HG03039 (cell line): Measurements from ENCODE around the gene ZNF107.
"Not testable (repeated sequence)": the region's sequence is repeated elsewhere in the genome, so short reads cannot be mapped to it uniquely, and the experiment has no call there.

Experiments
- ATAC-seq: cut with Tn5 transposase; IDR thresholded peaks from one replicate; pipeline ENCODE4 v1.9.1; 2021; ENCODE audit warnings: mild to moderate bottlenecking, moderate library complexity; ENCODE audit not compliant: unreplicated experiment

Gene ZNF107

DNA sequence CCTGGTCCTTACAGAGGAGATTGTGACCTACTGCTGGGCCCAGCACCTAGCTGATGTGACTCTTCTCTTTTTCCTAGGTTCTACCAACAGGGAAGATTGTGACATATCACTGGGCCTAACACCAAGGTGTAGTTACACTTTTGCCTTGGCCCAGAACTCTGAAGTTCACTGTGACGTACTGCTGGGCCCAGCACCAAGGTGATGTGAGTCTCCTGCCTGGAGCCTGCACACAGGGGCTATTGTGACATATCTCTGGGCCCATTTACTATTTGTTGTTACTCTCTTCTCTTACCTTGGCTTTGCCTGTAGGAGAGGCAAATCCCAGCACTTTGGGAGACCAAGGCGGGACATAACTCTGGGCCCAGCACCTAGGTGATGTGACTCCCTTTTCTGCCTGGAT is 23.1 kb upstream of the ZNF107 start:
- ATAC-seq, result no peak

DNA sequence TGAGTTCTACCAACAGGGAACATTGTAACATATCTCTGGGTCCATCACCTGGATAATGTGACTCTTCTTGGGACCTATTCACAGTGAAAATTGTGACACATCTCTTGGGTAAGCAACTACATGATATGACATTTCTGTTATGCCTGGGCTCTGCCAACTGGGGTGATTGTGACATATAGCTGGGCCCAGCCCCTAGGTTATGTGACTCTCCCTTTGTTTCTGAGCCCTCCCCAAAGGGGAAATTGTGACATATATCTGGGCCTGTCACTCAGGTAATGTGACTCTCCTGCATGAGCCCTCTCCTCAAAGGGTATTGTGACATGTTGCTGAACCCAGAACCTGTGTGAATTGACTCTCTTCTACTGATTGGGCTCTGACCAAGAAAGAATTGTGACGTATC is 22.4 kb upstream of the ZNF107 start:
- ATAC-seq, result no peak

DNA sequence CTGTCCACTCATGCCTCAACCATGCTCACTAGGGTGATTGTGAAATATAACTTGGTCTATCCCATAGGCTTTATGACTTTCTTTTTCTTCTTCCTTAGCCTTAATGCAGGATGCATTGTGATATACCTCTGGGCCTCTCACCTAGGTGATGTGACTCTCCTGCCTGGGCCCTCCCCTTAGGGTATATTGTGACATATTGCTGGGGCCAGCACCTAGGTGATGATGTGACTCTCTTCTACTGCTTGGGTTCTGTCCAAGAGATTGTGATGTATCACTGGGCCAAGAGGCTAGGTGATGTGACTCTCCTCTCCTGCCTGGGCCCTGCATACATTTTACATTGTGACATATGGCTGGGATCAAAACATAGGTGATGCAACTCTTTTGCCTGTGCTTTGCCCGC is 14.7 kb upstream of the ZNF107 start:
- no peak for ATAC-seq

DNA sequence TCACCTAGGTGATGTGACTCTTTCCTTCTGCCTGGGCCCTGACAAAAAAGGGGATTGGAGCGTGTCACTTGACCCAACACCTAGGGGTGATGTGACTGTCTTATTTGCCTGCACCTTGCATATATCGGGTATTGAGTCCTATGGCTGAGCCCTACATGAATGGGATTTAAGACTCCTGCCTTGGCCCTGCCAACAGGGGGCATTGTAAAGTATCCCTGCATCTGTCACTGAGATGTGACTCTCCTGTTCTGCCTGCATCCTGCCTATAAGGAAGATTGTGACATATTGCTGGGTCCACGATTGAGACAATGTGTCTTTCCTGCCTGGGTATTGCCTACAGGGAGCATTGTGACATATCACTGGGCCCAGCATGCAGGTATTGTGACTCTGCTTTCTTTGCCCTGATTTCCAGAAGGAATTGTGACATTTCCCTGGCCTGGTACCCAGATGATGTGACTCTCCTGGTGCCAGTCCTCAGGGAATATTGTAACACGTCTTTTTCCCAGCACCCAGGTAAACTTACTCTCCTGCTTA is 14.2 kb upstream of the ZNF107 start:
- no peak for ATAC-seq

DNA sequence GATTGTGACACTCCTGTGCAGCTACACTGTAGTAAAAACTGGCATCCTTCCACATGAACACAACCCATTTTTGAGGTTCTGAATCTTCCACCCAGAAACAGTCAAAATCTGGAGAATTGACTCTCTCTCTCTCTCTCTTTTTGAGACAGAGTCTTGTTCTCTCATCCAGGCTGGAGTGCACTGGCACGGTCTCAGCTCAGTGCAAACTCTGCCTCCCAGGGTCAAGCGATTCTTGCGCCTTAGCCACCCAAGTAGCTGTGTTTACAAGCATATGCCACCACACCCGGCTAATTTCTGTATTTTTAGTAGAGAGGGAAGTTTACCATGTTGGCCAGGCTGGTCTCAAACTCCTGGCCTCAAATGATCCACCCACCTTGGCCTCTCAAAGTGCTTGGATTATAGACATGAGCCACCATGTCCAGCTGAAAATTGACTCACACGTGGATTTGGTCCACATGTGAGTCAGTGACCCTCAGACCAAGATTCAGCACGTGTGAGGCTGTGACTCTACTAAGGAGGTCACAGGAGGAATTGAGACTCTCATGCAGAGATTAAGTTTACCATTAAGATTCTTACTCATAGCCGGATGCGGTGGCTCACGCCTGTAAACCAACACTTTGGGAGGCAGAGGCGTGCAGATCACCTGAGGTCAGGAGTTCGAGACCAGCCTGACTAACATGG is 12.1 kb upstream of the ZNF107 start:
- ATAC-seq, result no peak

DNA sequence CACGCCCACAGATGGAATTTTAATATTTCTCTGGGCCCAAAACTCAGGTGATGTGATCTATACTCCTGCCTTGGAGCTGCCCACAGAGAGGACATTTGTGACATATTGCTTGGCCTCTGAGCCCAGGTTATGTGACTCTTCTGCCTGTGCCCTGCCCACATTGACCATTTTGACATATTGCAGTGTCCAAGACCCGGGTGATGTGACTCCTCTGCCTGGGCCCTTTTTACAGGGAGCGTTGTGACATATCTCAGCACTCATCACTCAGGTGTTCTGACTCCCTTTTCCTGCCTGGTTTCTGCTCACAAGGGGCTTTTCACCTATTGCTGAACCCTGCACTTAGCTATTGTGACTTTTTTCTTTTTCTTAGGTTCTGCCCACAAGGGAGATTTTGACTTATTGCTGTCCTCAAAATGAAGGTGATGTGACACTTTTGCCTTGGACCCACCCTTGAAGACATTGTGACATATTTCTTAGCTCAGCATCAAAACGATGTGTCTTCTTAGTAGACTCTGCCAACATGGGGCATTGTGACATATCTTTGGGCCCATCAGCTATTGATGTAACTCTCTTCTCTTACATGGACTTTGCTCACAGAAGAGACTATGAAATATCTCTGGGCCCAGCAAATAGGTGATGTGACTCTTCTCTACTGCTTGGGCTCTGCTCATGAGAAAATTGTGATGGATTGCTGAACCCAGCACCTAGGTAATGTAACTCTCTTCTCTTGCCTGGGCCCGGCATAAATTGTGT is 11.0 kb upstream of the ZNF107 start:
- ATAC-seq, result no peak

DNA sequence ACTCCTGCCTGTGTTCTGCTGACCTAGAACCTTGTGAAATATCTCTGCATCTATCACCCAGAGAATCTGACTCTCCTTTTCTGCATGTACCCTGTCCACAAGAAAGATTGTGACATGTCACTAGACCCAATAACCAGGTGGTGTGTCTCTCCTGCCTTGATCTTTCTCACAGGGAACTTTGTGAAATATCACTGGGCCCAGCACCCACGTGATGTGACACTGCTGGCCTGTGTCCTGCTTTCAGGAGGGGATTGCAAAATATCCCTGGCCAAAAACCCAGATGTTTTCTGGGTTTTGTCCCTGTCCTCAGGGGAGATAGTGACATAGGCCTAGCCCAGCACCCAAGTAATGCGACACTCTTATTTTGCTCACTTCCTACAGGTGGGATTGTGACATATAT is 10.1 kb upstream of the ZNF107 start:
- no peak for ATAC-seq

DNA sequence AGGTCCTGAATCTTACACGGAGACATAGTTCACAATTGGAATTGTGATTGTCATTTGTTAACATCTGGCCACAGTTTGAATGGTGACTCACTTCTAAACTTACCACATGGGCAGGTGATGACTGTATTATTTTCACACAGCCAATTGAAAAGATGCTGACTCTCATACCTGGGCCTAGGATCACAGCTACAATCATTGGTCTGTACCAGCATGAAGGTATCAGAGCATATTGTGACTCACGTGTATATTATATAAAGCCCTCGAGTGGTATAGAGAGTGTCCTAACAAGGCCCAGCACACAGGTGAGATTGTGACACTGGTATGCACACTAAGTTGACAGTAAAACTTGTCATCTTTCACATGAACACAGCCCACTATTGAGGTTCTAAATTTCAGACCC is 9.4 kb upstream of the ZNF107 start:
- no peak for ATAC-seq

DNA sequence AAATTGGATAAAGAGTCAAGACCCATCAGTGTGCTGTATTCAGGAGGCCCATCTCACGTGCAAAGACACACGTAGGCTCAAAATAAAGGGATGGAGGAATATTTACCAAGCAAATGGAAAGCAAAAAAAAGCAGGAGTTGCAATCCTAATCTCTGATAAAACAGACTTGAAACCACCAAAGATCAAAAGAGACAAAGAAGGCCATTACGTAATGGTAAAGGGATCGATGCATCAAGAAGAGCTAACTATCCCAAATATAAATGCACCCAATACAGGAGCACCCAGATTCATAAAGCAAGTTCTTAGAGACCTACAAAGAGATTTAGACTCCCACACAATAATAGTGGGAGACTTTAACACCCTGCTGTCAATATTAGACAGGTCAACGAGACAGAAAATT is 3.8 kb upstream of the ZNF107 start:
- ATAC-seq, result not testable (repeated sequence)

DNA sequence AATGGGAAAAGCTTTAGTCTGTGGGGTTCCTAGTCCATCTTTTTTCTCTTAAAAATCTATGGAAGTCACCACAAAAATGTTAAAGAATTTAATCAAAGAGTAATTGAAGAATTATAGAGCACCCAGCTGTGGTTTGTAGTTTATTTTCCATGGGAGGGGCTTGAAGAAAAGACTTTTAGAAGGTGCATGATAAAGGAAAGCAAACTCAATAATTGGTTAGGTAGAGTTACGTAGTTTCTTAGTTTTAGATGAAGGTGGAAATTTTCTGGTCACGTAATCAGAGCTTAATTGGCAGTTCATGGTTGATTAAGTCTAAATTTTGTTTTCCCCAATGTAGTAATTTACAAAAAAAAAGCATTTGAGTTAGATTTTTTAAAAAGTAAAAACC is 724 bp downstream of the ZNF107 start:
- no peak for ATAC-seq

DNA sequence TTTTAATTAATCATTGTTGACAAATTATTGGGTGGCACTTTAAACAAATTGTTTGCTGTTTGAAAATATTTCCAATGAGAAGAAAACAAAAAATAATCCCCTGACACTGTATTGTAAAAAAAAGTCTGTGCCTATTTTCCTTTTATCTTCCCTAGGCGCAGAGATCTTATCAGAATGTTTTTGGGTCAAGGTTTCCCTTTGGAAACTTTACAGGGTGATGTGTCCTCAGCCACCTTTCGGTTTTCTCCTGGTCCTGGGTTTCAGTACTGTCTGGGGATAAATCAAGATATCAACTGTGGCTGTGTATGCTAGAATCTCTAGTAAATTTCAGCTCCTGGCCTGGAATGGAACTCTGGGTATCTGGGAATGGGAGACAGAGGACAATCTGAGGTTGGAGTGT is 1.4 kb downstream of the ZNF107 start:
- ATAC-seq, result no peak

DNA sequence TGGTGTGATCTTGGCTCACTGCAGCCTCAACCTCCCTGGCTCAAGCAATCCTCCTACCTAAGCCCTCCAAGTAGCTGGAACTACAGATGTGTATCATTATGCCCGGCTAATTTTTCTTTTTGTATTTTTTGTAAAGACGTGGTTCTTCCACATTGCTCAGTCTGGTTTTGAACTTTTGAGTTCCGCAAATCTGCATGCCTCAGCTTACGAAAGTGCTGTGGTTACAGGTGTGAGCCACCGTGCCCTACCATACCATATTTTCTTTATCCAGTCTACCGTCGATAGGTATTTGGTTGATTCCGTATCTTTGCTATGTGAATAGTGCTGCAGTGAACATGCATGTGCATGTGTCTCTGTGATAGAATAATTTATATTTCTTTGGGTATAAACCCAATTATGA is 6.5 kb downstream of the ZNF107 start:
- ATAC-seq, result no peak

DNA sequence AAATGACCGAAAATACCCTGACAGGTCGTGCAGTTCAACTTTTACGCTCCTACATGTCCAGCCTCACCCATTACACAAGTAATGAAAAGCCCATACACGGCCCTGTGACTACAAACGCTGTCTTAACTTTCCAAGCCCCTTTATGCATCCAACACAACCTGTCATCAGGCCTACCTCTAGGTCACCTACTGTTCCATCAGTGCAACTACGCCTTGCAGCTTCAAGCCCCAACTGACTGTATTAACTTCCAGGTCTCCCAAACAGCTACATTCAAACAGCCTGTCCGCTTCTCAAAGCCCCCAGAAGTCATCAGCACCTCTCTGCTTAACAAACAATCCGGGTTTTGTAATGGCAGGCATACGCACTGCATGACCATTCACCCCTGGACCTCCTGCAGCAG is 19.2 kb downstream of the ZNF107 start:
- ATAC-seq, result no peak

DNA sequence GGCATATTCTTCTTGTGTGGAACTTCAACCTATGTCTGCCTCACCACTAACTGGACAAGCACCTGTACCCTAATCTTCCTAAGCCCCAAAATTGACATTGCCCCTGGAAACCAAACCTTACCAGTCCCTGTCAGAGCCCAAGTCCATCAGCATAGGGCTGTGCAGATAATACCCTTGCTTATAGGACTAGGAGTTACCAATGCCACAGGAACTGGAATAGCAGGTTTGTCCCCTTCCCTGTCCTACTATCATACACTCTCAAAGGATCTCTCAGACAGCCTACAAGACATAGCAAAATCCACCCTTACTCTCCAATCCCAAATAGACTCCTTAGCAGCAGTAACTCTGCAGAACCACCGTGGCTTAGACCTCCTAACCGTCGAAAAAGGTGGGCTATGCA is 19.8 kb downstream of the ZNF107 start:
- no peak for ATAC-seq

DNA sequence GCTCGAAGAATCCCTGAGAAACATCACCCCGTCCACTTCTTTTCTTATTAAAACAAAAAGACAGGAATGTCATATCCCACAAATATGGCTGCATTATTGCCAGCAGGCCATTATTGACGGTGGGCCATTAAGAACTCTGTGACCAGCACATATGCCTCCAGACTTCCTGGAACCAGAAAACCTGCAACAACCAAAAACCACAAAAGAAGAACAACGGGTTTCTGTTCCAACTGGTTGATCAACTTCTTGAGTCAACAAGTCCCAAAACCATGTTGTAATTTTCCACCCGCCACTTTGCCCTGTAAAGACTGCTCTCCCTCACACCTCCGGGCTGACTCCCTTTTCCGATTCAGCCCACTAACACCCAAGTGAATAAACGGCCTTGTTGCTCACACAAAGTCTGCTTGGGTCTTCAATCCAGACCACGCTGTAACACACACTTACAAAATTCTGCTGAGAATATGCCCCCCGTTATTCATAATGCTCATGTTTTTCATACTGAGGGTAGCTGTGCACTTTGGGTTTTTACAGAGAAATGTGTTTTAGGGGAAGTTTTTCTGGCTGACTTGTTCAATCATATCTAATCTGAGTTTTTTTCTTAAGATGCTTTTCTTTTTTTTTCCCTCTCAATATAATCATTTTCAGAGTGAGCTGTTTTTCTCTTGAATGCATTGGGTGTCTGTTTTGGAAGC is 20.7 kb downstream of the ZNF107 start:
- no peak for ATAC-seq

DNA sequence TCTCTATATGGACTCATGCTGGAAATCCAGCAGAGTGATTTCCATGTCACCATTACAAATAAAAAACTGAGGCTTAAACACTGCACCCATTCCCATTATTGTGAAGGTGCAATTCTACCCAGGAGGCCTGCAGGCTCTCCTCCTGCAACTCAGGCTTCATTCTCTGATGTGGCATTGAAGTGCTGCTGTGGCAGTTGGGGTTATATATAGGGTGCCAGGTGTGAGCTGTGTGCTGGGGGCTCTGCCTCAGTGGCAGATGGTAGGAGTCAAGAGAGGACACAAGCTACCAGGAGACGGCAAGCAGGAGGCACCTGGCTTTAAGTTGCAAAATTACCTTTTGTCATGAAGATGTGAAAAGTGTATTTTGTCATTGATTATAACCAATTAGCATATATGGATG is 21.3 kb downstream of the ZNF107 start:
- ATAC-seq, result no peak

DNA sequence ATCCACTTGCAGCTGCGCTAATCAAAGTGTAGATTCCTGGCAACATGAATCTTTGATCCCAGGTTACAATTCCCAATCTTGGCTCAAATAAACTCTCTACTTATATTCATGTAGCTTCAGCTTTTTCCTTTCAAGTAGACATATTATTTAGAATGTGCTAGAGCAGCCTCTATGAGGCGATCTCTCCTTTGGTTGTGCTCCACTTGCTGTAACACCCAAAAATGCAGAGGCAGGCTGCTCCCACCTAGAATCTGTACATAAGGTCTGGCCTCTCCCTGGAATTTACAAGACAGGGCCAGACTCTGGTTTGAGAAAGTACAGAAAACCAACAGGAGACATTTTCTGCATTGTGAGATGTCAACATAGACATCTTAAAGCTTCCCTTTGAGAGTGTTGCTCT is 23.1 kb downstream of the ZNF107 start:
- ATAC-seq, result no peak

DNA sequence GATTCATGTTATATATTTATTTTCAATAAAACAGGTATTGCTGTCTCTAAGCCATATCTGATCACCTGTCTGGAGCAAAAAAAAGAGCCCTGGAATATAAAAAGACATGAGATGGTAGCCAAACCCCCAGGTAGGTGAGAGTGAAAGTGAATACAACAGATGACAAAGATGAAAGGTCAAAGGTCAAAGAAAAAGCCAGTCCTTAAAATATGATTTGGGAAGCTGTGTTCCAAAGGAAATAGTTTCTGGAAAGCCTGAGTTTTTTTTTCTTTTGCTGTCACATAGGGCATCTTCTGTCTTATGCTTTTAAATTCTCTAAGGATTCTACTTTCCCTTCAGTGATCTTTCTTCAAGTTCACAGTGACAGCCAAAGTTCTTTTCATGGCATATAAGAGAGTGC is 25.9 kb downstream of the ZNF107 start:
- ATAC-seq, result no peak

DNA sequence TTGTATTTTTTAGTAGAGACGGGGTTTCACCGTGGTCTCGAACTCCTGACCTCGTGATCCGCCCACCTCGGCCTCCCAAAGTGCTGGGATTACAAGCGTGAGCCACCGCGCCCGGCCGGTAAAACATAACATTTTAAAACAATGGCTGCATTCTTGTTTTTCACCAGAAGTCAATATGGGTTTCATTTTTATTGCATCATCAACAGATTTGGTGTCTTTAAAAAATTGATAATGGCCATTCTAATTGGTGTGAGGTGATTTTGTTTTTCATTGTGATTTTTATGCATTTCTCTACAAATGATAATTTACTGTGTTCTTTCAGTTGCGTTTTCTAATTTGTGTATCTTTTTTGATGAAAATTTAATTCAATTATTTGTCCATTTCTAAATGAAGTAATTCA is 31.9 kb downstream of the ZNF107 start:
- not testable (repeated sequence) for ATAC-seq

DNA sequence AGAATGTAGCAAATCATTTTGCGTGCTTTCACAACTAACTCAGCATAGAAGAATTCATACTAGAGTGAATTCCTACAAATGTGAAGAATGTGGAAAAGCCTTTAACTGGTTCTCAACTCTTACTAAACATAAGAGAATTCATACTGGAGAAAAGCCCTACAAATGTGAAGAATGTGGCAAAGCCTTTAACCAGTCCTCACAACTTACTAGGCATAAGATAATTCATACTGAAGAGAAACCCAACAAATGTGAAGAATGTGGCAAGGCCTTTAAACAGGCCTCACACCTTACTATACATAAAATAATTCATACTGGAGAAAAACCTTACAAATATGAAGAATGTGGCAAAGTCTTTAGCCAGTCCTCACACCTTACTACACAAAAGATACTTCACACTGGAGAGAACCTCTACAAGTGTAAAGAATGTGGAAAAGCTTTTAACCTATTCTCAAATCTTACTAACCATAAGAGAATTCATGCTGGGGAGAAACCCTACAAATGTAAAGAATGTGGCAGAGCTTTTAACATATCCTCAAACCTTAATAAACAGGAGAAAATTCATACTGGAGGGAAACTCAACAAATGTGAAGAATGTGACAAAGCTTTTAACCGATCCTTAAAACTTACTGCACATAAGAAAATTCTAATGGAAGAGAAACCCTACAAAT is 40.8 kb downstream of the ZNF107 start:
- no peak for ATAC-seq

DNA sequence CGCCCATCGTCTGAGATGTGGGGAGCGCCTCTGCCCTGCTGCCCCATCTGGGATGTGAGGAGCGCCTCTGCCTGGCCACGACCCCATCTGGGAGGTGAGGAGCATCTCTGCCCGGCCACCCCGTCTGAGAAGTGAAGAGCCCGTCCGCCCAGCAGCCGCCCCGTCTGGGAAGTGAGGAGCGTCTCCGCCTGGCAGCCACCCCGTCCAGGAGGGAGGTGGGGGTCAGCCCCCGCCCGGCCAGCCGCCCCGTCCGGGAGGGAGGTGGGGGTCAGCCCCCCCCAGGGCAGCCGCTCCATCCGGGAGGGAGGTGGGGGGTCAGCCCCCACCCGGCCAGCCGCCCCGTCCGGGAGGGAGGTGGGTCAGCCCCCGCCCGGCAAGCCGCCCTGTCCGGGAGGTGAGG is 52.0 kb downstream of the ZNF107 start:
- not testable (repeated sequence) for ATAC-seq
